GM18519 (cell line): Measurements from ENCODE around the gene IKZF1.

Experiments
- ATAC-seq: cut with Tn5 transposase; IDR thresholded peaks from one replicate; pipeline ENCODE4 v1.9.1; 2021; ENCODE audit warnings: mild to moderate bottlenecking, moderate library complexity; ENCODE audit not compliant: unreplicated experiment, low FRiP score

Gene IKZF1

DNA sequence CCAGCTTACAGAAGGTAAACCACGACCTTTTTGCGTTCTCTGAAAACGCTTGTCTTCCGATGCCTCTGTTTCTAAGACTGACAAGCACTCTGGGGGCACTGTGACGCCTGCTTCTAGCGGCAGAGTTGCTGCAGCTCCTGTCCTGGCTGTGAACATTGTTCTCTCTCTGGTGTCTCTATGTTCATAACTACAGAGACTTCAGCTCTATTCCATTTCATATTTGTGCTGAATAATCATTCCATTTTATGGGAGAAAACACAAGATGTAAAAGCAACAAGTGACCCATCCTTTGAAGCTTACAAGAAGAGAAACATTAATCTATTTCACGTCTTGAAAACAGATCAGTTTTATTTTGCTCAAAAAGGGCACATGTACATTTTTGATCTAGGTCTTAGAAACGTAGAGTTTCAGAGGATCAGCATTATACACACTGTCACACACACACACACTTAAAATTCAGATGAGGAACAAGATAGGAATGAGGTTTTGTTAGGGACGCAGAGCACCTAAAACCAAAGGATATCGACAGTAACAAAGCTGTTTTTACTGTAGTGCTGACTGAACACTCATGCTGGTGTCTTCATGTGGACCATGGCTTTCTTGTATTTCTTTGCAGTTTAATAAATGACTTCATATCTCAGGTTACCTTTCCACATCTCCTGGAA, 3.0 kb downstream of the IKZF1 start:
- ATAC-seq: no peak

- ATAC-seq: no peak
Measured at GRCh38 chr7:50308203-50308531, 3.7 kb downstream of the IKZF1 start.

DNA sequence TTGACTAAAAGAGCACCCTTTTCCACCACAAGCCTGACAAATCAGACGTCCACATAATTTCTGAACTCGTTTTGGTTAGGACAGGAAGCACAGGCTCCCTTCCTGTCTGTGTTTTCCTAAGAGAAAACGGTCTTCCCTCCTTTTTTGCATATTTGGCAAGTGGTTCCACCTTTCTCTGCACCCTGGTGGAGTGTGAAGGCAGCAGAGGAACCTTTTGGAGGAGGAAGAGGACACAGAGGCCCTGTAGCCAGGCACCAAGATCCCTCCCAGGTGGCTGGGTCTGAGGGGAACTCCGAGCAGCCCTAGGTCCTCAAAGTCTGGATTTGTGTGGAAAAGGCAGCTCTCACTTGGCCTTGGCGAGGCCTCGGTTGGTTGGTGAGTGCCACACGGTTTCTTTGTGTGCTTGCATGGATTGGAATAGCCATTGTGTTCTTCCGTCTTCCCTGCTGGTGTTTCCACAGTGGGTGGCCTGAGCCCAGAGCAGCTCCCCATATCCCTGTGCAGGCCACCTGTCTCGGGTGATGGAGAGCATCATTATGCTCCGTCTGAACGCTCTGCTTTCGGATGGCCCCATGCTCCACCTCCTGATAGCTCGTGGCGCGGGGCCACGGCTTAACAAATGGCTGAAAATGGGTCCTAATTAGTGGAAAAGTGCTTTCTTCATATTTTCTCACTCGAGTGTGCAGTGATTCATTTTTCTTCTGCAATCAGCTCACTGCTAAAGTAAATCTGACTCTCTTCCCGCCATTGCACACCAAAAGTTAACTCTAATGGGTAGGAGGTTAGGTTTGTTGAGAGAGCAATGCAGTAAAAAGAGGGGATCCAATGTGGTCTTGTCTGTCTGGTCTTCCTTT, 4.2 kb downstream of the IKZF1 start:
- peak; percentile 22 for ATAC-seq

GRCh38 chr7:50309721-50310120, 5.2 kb downstream of the IKZF1 start:
- no peak for ATAC-seq

- ATAC-seq: no peak
Measured at GRCh38 chr7:50310361-50310760, 5.8 kb downstream of the IKZF1 start.

GRCh38 chr7:50310956-50311355, 6.4 kb downstream of the IKZF1 start:
- ATAC-seq: no peak

DNA sequence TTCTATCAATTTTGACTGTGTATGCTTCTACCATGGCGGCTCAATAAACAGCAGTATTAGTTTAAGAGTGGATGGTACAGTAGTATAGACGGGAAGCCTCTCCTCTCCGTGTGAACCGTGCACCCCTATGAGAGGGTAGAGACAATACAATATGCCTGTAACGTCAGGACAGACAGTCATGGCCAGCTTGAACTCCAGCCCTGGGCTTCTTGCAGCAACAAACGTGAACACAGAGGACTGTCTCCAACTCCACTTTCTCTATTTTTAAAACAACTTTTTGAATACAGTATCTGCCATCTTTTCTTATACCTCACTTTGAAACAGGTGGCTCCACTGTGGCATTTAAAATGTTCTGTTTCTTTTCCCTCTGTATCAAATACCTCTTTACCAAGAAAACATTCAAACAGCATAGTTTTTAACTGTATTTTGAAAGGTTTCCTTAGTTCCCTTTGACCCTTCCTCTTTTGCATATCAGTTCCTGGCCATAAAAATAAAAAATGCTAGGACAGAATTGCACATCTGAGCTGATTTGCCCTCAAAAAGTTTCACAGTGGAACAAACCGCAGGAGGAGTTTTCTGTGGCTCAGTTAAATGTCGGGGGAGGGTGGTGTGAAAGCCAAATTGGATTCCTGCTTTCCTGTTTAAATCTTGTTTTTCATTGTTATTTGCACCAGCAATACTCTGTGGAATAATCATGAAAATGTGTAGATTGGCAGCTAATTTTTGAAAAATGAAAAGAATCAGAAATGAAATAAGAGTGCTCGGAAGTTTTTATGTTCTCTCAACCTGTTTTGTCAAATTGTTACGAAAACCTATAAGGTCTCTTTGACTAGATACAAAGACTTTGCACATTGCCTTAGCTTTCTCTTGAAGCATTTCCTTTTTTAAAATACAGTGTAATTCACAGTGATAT, 8.0 kb downstream of the IKZF1 start:
- no peak for ATAC-seq

GRCh38 chr7:50314836-50315592, 10.5 kb downstream of the IKZF1 start:
- no peak for ATAC-seq

DNA sequence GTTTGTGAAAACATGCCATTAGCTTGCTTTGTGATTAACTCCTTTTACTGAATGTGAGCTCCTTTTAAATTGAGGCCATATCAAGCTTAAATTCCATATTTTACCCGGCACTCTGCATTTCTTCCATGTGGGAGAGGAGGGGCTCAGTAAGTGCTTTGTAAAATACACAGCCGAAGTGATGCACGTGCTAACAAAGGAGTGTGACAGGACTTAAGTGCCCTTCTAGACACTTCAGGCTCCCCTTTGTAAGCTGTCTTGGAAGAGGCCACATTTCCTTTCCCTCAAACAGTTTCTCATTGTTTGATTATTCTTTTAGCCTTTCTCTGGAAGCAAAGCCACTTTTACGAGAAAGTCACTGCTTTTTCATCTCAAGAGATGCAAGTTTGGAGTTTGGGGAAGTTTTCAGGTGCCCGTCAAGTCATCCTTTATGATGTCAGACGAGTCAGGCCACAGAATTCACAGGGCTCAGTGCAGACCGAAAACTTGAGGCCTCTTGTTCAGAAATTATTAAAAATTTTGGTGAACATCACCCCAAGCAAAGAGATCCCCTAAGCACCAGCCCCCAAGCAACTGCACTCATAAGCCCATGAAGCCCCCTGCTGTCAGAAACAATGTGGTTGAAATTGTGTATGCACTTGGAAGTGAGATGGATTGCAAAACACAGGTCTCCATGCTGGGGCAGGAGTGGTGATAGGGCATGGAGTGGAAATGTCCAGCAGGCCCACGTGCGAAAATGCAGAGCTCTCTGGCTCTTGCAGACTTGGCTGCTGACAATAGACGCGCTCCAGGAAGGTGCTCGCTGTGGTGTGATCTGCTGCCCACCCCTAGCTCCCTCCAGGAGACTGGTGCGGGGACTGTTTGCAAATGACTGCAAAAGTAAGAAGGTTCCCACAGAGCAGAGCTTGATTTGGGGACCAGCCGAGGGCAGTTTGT, 11.5 kb downstream of the IKZF1 start:
- ATAC-seq: no peak

DNA sequence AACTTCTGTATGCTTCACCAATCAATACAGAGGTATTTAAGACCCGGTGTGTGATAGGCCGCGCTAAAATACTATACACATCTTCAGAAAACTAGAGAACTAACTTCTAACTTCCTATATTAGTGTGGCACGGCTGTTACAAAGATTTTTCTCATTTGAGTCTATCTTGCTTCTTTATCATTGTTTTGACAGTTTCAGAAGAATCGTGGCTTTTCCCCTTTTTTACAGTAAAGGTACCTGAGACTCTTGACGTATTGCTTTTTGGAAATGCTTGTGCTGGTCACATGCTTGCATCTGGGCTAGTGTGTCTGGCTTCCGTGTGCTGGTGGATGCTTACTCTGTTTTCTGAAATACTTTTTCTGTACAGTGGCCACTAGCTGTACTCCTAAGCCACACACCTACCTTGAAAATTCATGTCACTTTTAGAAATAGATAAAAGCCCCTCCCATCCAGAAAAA, 12.7 kb downstream of the IKZF1 start:
- peak; percentile 63 for ATAC-seq

DNA sequence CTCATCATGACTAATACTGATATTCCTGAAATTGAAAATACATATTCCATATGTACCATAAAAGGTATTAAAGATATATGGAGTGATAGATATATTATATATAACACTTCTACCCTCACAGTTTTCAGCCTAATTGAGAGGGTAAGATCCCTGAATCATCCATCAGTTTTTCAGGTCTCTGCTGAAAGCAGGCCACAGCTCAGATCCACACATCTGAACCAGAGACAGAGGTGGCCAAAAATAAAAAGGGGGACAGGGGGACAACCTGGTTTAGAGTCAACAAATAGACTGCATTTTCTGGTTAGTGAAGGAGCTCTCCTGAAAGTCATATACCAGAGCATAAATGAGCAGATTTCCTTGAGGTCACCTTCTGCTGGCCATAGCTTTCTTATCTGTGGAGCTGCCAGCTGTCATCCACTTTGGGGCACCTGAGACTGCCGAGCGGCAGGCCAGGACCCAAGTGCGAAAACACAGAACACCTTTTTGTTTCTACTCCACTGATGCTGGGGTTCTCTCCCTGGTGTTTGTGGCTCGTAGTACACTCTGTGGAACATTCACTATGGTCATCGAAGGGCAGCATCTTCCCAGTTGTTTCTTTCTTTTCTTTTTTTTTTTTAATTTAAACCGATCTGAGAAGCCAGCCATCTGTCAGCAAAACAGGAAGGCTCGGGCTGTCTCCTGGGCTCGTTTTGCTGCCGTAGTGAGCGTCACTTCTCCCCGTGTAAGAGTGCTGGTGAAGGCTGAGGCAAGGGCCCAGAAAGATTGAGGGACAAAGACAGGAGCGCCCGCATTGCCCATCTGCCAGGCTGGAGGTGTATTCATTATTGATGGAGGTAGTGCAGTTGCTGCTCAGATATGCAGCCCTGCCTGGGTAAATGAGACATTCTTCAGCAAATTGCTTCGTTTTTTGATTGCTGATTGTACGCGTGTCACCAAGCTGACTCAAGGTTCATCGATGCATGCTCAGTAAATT, 13.5 kb downstream of the IKZF1 start:
- ATAC-seq: no peak

DNA sequence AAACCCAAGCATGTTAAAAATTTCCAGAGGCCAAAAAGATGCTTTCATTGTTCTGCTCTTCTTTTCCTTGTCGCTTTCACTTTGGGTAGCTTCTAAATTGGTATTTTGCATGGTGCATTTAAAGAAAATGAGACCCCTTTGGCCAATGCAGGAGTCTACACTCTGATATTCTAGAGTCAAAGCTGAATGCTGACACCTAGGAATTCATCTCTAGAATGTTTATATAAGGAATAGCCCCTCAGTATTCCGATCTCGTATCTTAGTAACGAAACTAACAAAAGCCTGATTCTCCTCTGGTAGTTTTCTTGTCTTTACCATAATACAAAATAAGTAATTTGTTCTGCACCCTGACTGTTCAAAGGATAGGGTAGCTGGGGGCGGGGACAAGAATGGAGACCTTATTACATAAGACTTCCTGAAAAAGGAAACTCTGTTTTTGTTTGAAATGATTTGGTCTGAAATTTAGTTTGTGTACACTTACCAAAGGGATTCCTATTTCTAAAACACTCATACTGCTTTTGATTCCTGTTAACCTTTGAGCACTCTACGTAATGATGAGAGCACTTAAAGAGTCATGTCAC, 17.1 kb downstream of the IKZF1 start:
- ATAC-seq: no peak

DNA sequence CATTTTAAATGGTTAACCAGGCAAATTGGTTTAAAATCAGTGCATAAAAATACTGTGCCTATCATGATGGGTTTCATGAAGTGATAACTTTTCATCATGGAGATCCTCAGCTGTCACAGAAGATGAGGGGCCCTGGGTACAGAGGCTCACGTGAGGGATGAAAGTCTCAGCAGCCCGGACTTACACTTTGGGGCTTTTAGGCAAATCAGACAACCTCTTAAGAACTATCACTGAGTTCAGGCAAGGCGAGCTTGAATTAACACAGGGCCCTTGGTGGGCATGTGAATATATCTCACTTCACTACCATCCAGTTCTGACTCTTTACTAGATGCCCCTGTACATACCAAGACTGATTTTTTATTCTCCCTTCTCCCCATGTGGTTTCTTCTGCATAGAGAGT, 19.6 kb downstream of the IKZF1 start:
- ATAC-seq: no peak

DNA sequence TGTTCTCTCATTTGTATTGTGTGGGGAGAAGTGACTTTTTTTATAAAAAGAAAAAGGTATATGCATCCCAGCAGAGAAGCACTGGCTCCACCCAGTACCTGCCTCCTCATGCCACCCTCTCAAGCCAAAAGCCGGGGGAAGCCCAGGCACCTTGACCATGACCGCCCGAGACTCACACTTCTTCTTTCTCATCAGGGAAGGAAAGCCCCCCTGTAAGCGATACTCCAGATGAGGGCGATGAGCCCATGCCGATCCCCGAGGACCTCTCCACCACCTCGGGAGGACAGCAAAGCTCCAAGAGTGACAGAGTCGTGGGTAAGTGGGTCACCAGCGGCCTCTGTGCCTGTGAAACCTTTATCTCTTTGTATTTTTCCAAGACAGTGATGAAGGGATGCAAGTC, 22.9 kb downstream of the IKZF1 start:
- no peak for ATAC-seq

DNA sequence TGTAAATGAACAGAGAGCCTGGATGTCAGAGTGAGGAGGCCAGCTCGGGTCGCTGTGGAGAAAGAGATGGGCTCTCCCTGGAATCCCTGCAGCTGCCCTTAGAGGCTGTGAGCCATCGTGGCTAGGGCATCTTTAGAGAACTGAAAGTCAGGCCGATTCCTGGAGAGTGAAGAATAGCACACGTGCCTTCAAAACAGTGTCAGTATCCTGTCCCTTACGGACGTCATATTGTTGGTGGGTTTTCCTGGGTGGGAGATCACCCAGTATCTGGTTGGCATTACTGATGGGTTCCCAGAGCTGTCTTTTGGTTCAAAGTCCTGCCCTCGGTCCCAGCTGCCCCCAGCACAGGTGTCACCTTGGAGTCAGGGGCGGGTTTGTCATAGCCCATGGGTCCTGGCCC, 25.3 kb downstream of the IKZF1 start:
- ATAC-seq: no peak

GRCh38 chr7:50330254-50330653, 25.7 kb downstream of the IKZF1 start:
- ATAC-seq: no peak

- ATAC-seq: no peak
Measured at GRCh38 chr7:50330696-50331095, 26.2 kb downstream of the IKZF1 start.
